Heart left ventricle (tissue), 13 donors: ENCODE results near the gene C16orf89.

Source experiments
- POLR2A ChIP-seq, 2 donors: fragments of 450-650 bp; IDR thresholded peaks; one replicate each; pipeline ENCODE4 v1.6.1; 2017; ENCODE audit warnings: antibody characterized with exemption in 2 of 2, mild to moderate bottlenecking in 2 of 2, moderate library complexity in 2 of 2
- TF ChIP-seq, protein P1 (sequence below), 12 donors: fragments of 200-600 bp; sonication (generic) in 4 of 12; IDR thresholded peaks; one replicate each; pipeline versions ENCODE4 v1.5.0 to v1.8.0; 2018 to 2022; ENCODE audit warnings: antibody characterized with exemption in 12 of 12, mild to moderate bottlenecking in 5 of 12
- donor health status: ischemic (EF 13 %, LVEDD 7.1; RV severe dilation, severe dysfunction).
- donor health status: DM: no; HTN: yes; CAD: no.
- donor health status: DM: no; HTN: no; CAD: no.
- donor health status: ischemic (EF 25% LVEDD 6.9; RV normal size, moderate dysfunction).
- donor health status: ischemic (EF 25% LVEDD 5.7; RV mildly dilated, moderate dysfunction).
- donor health status: ischemic (EF 35%, LVEDD 5.7; RV mildly dilated, moderate dysfunction).
- donor health status: nonischemic (EF 11% LVEDD 7.7; RV severe dilation, severe dysfunction).
- donor health status: DM: yes; HTN: yes; CAD: no.
- donor health status: PGD.
- donor health status: ischemic (EF 29% LVEDD 5.4; RV normal size, mild dysfunction).
- donor health status: nonischemic (EF 23%, LVEDD 6.1; RV moderate dilation, normal function).

DNA sequence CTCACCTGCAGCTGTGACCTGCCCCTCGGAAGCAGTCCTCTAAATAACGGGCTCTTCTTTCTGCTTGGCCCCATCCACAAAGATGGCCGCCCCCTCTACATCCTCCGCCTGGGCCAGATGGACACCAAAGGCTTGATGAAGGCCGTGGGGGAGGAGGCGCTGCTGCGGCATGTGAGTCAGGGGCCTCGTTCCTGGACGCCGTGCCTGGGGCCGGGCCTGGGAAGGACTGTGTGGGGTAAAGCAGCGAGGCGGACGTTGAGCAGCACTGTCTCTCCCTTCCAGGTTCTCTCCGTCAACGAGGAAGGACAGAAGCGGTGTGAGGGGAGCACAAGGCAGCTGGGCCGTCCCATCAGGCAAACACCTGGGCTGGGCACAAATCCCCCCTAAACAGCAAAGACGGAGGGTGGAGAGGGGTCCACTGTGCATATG, 65.2 kb downstream of the C16orf89 start:
- TF ChIP-seq, protein P1, sequence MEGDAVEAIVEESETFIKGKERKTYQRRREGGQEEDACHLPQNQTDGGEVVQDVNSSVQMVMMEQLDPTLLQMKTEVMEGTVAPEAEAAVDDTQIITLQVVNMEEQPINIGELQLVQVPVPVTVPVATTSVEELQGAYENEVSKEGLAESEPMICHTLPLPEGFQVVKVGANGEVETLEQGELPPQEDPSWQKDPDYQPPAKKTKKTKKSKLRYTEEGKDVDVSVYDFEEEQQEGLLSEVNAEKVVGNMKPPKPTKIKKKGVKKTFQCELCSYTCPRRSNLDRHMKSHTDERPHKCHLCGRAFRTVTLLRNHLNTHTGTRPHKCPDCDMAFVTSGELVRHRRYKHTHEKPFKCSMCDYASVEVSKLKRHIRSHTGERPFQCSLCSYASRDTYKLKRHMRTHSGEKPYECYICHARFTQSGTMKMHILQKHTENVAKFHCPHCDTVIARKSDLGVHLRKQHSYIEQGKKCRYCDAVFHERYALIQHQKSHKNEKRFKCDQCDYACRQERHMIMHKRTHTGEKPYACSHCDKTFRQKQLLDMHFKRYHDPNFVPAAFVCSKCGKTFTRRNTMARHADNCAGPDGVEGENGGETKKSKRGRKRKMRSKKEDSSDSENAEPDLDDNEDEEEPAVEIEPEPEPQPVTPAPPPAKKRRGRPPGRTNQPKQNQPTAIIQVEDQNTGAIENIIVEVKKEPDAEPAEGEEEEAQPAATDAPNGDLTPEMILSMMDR (IDR thresholded peaks at IDR 0.05): no peak
- TF ChIP-seq POLR2A (IDR thresholded peaks at IDR 0.05): no peak
